Gastroesophageal sphincter (tissue), 3 donors: ENCODE measurements around the gene NUAK1.

Experiments
- POLR2AphosphoS5 ChIP-seq: sonication (generic); formaldehyde crosslinking; IDR thresholded peaks from one replicate; pipeline ENCODE4 v1.6.1; 2017; ENCODE audit warnings: antibody characterized with exemption
- TF ChIP-seq, protein P1 (sequence below), 4 experiments: fragments of 200-600 bp in 2 of 4; fragments of 450-650 bp in 2 of 4; sonication (generic) in 1 of 4; IDR thresholded peaks; one replicate each; pipeline ENCODE4 v1.5.1; 2017 to 2019; ENCODE audit warnings: antibody characterized with exemption in 4 of 4, mild to moderate bottlenecking in 2 of 4, moderate library complexity in 2 of 4

DNA sequence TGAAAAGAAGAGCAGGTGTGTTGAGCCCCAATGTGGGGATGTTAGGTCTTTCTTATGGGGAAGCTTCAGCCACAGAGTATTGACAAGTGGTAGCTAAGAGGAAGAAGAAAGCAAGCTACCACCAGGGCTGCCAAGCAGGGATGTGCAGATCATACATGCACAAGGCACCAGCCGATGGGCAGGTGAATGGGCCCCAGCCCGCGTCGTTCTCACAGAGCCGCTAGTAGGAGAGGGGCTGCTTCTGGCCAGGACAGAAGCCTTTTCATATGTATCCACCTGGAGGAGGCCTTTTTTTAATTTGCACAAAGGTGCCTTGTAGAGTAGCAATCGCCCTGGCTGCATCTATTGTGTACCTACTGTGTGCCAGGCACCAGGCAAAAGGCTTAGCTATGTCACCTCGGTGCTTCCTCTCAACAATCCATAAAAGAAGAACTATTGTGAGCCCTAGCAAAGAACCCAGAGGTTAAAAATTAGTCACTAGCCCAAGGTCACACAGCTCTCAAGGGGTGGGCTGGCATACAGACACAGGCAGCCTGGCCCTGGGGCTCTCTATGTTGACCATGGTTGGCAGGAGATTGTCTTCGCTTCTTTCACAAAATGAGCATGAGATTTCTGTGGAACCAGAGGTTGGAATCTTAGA lies 8.2 kb downstream of the NUAK1 start:
- TF ChIP-seq, protein P1, sequence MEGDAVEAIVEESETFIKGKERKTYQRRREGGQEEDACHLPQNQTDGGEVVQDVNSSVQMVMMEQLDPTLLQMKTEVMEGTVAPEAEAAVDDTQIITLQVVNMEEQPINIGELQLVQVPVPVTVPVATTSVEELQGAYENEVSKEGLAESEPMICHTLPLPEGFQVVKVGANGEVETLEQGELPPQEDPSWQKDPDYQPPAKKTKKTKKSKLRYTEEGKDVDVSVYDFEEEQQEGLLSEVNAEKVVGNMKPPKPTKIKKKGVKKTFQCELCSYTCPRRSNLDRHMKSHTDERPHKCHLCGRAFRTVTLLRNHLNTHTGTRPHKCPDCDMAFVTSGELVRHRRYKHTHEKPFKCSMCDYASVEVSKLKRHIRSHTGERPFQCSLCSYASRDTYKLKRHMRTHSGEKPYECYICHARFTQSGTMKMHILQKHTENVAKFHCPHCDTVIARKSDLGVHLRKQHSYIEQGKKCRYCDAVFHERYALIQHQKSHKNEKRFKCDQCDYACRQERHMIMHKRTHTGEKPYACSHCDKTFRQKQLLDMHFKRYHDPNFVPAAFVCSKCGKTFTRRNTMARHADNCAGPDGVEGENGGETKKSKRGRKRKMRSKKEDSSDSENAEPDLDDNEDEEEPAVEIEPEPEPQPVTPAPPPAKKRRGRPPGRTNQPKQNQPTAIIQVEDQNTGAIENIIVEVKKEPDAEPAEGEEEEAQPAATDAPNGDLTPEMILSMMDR (IDR thresholded peaks at IDR 0.05), result no peak
- no peak for TF ChIP-seq POLR2AphosphoS5
